MCF 10A (cell line): ENCODE results near the gene DQX1. TPM values are rescaled to one million over a fixed set of nuclear protein-coding genes. Genes with fewer than 3 reads are reported as not detected.
"Not testable (repeated sequence)": the region's sequence is repeated elsewhere in the genome, so short reads cannot be mapped to it uniquely, and the experiment has no call there.

Source experiments
- BruUV-seq: library from RNA; stranded (reverse); fragments of 400-500 nt; replicated peaks from 2 replicates; lab custom pipeline; 2021; lab: Mats Ljungman, UMichigan
- CTCF ChIA-PET: fragments of 300-600 bp; sonication (Branson Sonifier 250); formaldehyde crosslinking; extraction: SDS; loops from one replicate; lab custom pipeline; 2021; ENCODE audit warnings: antibody characterized with exemption, inconsistent platforms; lab: Yijun Ruan, JAX
- POLR2A ChIA-PET: fragments of 300-600, 350-650 bp; sonication (Branson Sonifier 250); formaldehyde crosslinking; extraction: SDS; loops from one replicate; lab custom pipeline; 2020; ENCODE audit warnings: antibody characterized with exemption, inconsistent platforms; lab: Yijun Ruan, JAX
- DNase-seq: peaks from one replicate; pipeline ENCODE4 v3.0.0-alpha.2; 2018; ENCODE audit not compliant: unreplicated experiment
- H3K27ac Mint-ChIP-seq: one replicate; pipeline ENCODE4 v1.8.0; 2022; ENCODE audit warnings: mild to moderate bottlenecking, low read depth, mixed read lengths; ENCODE audit not compliant: unreplicated experiment
- H3K27me3 Mint-ChIP-seq: one replicate; pipeline ENCODE4 v1.8.0; 2022; ENCODE audit warnings: mixed read lengths; ENCODE audit not compliant: insufficient read depth, unreplicated experiment
- H3K36me3 Mint-ChIP-seq: one replicate; pipeline ENCODE4 v1.8.0; 2022; ENCODE audit warnings: mild to moderate bottlenecking, moderate library complexity, mixed read lengths; ENCODE audit not compliant: insufficient read depth, unreplicated experiment
- H3K4me1 Mint-ChIP-seq: one replicate; pipeline ENCODE4 v1.8.0; 2022; ENCODE audit warnings: mixed read lengths; ENCODE audit not compliant: insufficient read depth, unreplicated experiment
- H3K4me3 Mint-ChIP-seq: one replicate; pipeline ENCODE4 v1.8.0; 2022; ENCODE audit warnings: mild to moderate bottlenecking, moderate library complexity, mixed read lengths; ENCODE audit not compliant: unreplicated experiment
- H3K9me3 Mint-ChIP-seq: one replicate; pipeline ENCODE4 v1.8.0; 2022; ENCODE audit warnings: mixed read lengths; ENCODE audit not compliant: unreplicated experiment
- CTCF ChIP-seq: fragments of 200-600 bp; IDR thresholded peaks from one replicate; pipeline ENCODE4 v1.8.0; 2022; ENCODE audit warnings: antibody characterized with exemption, mild to moderate bottlenecking; ENCODE audit not compliant: unreplicated experiment
- intact Hi-C: fragments of 100-400 bp; cut with micrococcal nuclease; formaldehyde crosslinking; loops from 2 replicates; pipeline ENCODE4 v1.14.1; 2022
- total RNA-seq: library from RNA; stranded (reverse); gene quantifications from 2 replicates; pipeline ENCODE4 v1.2.3, GENCODE V29; 2022

DQX1 gene
- total RNA-seq, 1 experiment from 2014 or later: 4.3 TPM

- DNase-seq: no peak
- Mint-ChIP-seq H3K4me1 (peaks cover 14% of the 10 kb centered on the region), H3K9me3 (no peaks in the 10 kb centered on the region), H3K36me3 (peaks cover 17% of the 10 kb centered on the region), H3K4me3 (no peak overlapping the region), H3K27me3 (no peaks in the 10 kb centered on the region), H3K27ac (no peak overlapping the region)
- no TSS peak for BruUV-seq
- TF ChIP-seq CTCF: no peak
- intact Hi-C loops: no loop called here
- ChIA-PET CTCF (interaction anchor here (0.7 to 1.2 kb wide), 2 partner anchors 102 to 106 kb away, joined by 3 to 5 read pairs; no protein-coding TSS in a partner anchor), POLR2A (no interaction called here)
Observed at GRCh38 chr2:74486141-74486540, 39.9 kb downstream of the DQX1 start.

- Mint-ChIP-seq H3K36me3 (peaks cover 13% of the 10 kb centered on the region), H3K27ac (peak overlapping the region; percentile 89), H3K4me3 (peak overlapping the region; percentile 85), H3K4me1 (peaks cover 20% of the 10 kb centered on the region)
- not testable (repeated sequence) for H3K27me3 Mint-ChIP-seq, H3K9me3 Mint-ChIP-seq, DNase-seq, BruUV-seq
- ChIA-PET CTCF (interaction anchor here (0.6 to 5.9 kb wide), 26 partner anchors 8 to 443 kb away, joined by 3 to 179 read pairs (median 5); partner anchors contain the start of genes AUP1, DQX1, HTRA2 and INO80B), POLR2A (interaction anchor here (0.8 to 5.0 kb wide), 8 partner anchors 10 to 105 kb away, joined by 3 to 102 read pairs (median 40); partner anchors contain the start of genes AUP1, HTRA2, INO80B and MOGS)
- intact Hi-C loops: loop anchor here (1.0 kb wide), 2 partner anchors 49 to 104 kb away; no protein-coding TSS in a partner anchor
Observed at GRCh38 chr2:74483675-74484164, 42.3 kb downstream of the DQX1 start.

- Mint-ChIP-seq H3K27me3 (no peaks in the 10 kb centered on the region), H3K4me1 (peaks cover 20% of the 10 kb centered on the region), H3K36me3 (peaks cover 13% of the 10 kb centered on the region), H3K4me3 (peak within 1 kb of the TSS; percentile 85), H3K27ac (peak within 1 kb of the TSS; percentile 89), H3K9me3 (no peaks in the 10 kb centered on the region)
- peak; percentile 97 for DNase-seq
- TF ChIP-seq CTCF: peak; percentile 81
- CTCF ChIA-PET: interaction anchor here (0.6 to 5.9 kb wide), 31 partner anchors 8 to 444 kb away, joined by 3 to 179 read pairs (median 5); partner anchors contain the start of genes AUP1, DQX1, HTRA2 and INO80B
- intact Hi-C loops: loop anchor here (1.0 kb wide), 2 partner anchors 49 to 104 kb away; no protein-coding TSS in a partner anchor
- TSS peak; percentile 78 for BruUV-seq
- POLR2A ChIA-PET: interaction anchor here (0.6 to 5.0 kb wide), 20 partner anchors 9 to 275 kb away, joined by 3 to 102 read pairs (median 4); partner anchors contain the start of genes AUP1, DQX1, HTRA2 and INO80B
Observed at GRCh38 chr2:74482801-74483674, 43.0 kb downstream of the DQX1 start, which contains the start of the genes CCDC142 and TTC31. Gene CCDC142, minus strand, starts transcription at chr2:74482998. Its CDS starts 161 bp downstream, at chr2:74482837. Gene TTC31, plus strand, starts transcription at chr2:74483081. Its CDS starts 15 bp downstream, at chr2:74483096.

GRCh38 chr2:74481961-74482800 is 43.9 kb downstream of the DQX1 start:
- Mint-ChIP-seq H3K4me1 (peaks cover 20% of the 10 kb centered on the region), H3K9me3 (no peaks in the 10 kb centered on the region), H3K4me3 (peak overlapping the region; percentile 85), H3K36me3 (peaks cover 15% of the 10 kb centered on the region), H3K27me3 (no peaks in the 10 kb centered on the region), H3K27ac (peak overlapping the region; percentile 89)
- intact Hi-C loops: no loop called here
- BruUV-seq: TSS peak; percentile 46
- DNase-seq: peak; percentile 11
- ChIA-PET CTCF (interaction anchor here (0.6 to 5.9 kb wide), 26 partner anchors 9 to 399 kb away, joined by 3 to 179 read pairs (median 5); partner anchors contain the start of genes AUP1, DQX1, HTRA2 and INO80B), POLR2A (interaction anchor here (0.6 to 5.0 kb wide), 16 partner anchors 8 to 274 kb away, joined by 3 to 102 read pairs (median 8); partner anchors contain the start of genes AUP1, HTRA2, INO80B and MOGS)
- no peak for TF ChIP-seq CTCF
